SK-N-SH (cell line): ENCODE data around the gene COL9A3.

Experiments
- MXI1 ChIP-seq: IDR thresholded peaks from 2 replicates; pipeline ENCODE4 v1.6.1; 2012; ENCODE audit warnings: mild to moderate bottlenecking, low read depth, low read length, improper control_type of control experiment
- POLR2AphosphoS5 ChIP-seq: IDR thresholded peaks from 2 replicates; pipeline ENCODE4 v1.6.1; 2012; ENCODE audit warnings: low read depth, low read length
- RFX5 ChIP-seq: IDR thresholded peaks from 2 replicates; pipeline ENCODE4 v1.6.1; 2012; ENCODE audit warnings: mild to moderate bottlenecking, improper control_type of control experiment, low read length
- SMC3 ChIP-seq: IDR thresholded peaks from 2 replicates; pipeline ENCODE4 v1.6.1; 2012; ENCODE audit warnings: low read depth, low read length, improper control_type of control experiment
- TF ChIP-seq, protein P1 (sequence below): IDR thresholded peaks from 2 replicates; pipeline ENCODE4 v1.6.1; 2012; ENCODE audit warnings: mild to moderate bottlenecking, low read depth, low read length, moderate library complexity
- TF ChIP-seq, protein P2 (sequence below): fragments of 150-350 bp; IDR thresholded peaks from 2 replicates; pipeline ENCODE4 v1.6.1; 2016; ENCODE audit warnings: mild to moderate bottlenecking, low read depth, low read length
- TF ChIP-seq, protein P3 (sequence below): IDR thresholded peaks from 2 replicates; pipeline ENCODE4 v1.4.0; 2012; ENCODE audit warnings: low read depth, borderline replicate concordance
- TF ChIP-seq, protein P4 (sequence below): fragments of 200-600 bp; sonication (generic); IDR thresholded peaks from 2 replicates; pipeline ENCODE4 v1.6.1; 2017; ENCODE audit warnings: antibody characterized with exemption, mild to moderate bottlenecking, moderate library complexity
- TF ChIP-seq, protein P5 (sequence below): fragments of 150-350 bp; IDR thresholded peaks from 2 replicates; pipeline ENCODE4 v1.6.1; 2017; ENCODE audit warnings: antibody characterized with exemption, low read length, low read depth, borderline replicate concordance

DNA sequence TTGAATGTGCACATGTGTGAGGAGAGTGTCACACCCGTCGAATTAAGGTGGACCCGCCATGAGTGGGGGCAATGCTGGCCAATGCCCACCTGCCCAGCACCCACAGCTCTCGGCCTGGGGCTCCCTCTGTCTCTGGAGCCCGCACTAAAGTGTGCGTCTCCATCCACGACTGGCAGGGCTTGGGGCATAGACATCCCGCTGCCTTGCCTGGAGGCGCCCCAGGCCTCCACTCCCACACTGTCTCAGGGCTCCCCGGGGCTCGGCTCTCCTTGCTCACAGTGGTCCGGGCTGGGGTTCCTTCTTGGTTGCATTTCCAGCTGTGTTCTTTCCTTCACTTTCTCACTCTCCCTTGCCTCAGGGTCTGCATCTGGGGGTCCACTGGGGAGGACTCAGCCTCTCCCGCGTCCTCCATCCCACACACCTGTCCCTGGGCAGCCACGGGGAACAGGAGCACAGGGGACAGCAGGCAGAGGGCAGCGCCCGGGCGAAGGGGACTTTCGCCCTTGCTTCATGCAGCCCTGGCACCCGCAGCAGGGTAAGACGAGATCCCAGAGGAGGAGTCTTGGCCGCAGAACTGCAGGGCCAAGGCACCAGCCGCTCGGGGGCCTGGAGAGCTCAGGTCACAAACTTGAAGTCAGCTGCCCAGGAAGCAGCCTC lies 40.7 kb upstream of the COL9A3 start:
- TF ChIP-seq RFX5 (no peak), MXI1 (no peak), POLR2AphosphoS5 (no peak), SMC3 (no peak)
- TF ChIP-seq, protein P1, sequence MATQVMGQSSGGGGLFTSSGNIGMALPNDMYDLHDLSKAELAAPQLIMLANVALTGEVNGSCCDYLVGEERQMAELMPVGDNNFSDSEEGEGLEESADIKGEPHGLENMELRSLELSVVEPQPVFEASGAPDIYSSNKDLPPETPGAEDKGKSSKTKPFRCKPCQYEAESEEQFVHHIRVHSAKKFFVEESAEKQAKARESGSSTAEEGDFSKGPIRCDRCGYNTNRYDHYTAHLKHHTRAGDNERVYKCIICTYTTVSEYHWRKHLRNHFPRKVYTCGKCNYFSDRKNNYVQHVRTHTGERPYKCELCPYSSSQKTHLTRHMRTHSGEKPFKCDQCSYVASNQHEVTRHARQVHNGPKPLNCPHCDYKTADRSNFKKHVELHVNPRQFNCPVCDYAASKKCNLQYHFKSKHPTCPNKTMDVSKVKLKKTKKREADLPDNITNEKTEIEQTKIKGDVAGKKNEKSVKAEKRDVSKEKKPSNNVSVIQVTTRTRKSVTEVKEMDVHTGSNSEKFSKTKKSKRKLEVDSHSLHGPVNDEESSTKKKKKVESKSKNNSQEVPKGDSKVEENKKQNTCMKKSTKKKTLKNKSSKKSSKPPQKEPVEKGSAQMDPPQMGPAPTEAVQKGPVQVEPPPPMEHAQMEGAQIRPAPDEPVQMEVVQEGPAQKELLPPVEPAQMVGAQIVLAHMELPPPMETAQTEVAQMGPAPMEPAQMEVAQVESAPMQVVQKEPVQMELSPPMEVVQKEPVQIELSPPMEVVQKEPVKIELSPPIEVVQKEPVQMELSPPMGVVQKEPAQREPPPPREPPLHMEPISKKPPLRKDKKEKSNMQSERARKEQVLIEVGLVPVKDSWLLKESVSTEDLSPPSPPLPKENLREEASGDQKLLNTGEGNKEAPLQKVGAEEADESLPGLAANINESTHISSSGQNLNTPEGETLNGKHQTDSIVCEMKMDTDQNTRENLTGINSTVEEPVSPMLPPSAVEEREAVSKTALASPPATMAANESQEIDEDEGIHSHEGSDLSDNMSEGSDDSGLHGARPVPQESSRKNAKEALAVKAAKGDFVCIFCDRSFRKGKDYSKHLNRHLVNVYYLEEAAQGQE = no peak
- TF ChIP-seq, protein P2, sequence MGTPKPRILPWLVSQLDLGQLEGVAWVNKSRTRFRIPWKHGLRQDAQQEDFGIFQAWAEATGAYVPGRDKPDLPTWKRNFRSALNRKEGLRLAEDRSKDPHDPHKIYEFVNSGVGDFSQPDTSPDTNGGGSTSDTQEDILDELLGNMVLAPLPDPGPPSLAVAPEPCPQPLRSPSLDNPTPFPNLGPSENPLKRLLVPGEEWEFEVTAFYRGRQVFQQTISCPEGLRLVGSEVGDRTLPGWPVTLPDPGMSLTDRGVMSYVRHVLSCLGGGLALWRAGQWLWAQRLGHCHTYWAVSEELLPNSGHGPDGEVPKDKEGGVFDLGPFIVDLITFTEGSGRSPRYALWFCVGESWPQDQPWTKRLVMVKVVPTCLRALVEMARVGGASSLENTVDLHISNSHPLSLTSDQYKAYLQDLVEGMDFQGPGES = no peak
- TF ChIP-seq, protein P3, sequence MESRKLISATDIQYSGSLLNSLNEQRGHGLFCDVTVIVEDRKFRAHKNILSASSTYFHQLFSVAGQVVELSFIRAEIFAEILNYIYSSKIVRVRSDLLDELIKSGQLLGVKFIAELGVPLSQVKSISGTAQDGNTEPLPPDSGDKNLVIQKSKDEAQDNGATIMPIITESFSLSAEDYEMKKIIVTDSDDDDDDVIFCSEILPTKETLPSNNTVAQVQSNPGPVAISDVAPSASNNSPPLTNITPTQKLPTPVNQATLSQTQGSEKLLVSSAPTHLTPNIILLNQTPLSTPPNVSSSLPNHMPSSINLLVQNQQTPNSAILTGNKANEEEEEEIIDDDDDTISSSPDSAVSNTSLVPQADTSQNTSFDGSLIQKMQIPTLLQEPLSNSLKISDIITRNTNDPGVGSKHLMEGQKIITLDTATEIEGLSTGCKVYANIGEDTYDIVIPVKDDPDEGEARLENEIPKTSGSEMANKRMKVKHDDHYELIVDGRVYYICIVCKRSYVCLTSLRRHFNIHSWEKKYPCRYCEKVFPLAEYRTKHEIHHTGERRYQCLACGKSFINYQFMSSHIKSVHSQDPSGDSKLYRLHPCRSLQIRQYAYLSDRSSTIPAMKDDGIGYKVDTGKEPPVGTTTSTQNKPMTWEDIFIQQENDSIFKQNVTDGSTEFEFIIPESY = no peak
- TF ChIP-seq, protein P4, sequence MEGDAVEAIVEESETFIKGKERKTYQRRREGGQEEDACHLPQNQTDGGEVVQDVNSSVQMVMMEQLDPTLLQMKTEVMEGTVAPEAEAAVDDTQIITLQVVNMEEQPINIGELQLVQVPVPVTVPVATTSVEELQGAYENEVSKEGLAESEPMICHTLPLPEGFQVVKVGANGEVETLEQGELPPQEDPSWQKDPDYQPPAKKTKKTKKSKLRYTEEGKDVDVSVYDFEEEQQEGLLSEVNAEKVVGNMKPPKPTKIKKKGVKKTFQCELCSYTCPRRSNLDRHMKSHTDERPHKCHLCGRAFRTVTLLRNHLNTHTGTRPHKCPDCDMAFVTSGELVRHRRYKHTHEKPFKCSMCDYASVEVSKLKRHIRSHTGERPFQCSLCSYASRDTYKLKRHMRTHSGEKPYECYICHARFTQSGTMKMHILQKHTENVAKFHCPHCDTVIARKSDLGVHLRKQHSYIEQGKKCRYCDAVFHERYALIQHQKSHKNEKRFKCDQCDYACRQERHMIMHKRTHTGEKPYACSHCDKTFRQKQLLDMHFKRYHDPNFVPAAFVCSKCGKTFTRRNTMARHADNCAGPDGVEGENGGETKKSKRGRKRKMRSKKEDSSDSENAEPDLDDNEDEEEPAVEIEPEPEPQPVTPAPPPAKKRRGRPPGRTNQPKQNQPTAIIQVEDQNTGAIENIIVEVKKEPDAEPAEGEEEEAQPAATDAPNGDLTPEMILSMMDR = no peak
- TF ChIP-seq, protein P5, sequence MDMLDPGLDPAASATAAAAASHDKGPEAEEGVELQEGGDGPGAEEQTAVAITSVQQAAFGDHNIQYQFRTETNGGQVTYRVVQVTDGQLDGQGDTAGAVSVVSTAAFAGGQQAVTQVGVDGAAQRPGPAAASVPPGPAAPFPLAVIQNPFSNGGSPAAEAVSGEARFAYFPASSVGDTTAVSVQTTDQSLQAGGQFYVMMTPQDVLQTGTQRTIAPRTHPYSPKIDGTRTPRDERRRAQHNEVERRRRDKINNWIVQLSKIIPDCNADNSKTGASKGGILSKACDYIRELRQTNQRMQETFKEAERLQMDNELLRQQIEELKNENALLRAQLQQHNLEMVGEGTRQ = no peak
